Endothelial cell of umbilical vein (primary cell): ENCODE results near the gene MRPS18B. TPM values are rescaled to one million over a fixed set of nuclear protein-coding genes. Genes with fewer than 3 reads are reported as not detected.

Experiments
- BruUV-seq: library from RNA; stranded (reverse); fragments of 400-500 nt; replicated peaks from 2 replicates; lab custom pipeline; 2021; lab: Mats Ljungman, UMichigan
- CTCF ChIA-PET: fragments of 300-600, 350-600 bp; sonication (Branson Sonifier 250); formaldehyde crosslinking; loops from one replicate; lab custom pipeline; 2021; ENCODE audit warnings: antibody characterized with exemption, inconsistent platforms; lab: Charles Lee
- POLR2A ChIA-PET: fragments of 300-600, 350-600 bp; sonication (Branson Sonifier 250); formaldehyde crosslinking; loops from one replicate; lab custom pipeline; 2021; ENCODE audit warnings: antibody characterized with exemption, inconsistent platforms; lab: Charles Lee
- DNase-seq: peaks from one replicate; pipeline ENCODE4 v3.0.0-alpha.2; 2011; ENCODE audit warnings: low read depth, low spot score
- FAIRE-seq: peaks from 2 replicates; lab custom pipeline; 2011; peaks lifted over from hg19 to GRCh38; lab: Jason Lieb, UNC
- H2AFZ ChIP-seq: 2 replicates; pipeline ENCODE4 v1.6.0; 2012; ENCODE audit warnings: low read depth, low read length, control low read depth, inconsistent platforms
- H3K27ac ChIP-seq: 2 replicates; pipeline ENCODE4 v1.5.1; 2011; ENCODE audit warnings: low read depth, mild to moderate bottlenecking, control low read depth, low read length, moderate library complexity; ENCODE audit not compliant: insufficient read depth
- H3K27me3 ChIP-seq, 2 experiments: 2 replicates each; pipeline versions ENCODE4 v1.6.0 to v1.6.1; 2011; ENCODE audit warnings: low read length in 2 of 2, mixed read lengths in 1 of 2; ENCODE audit not compliant: control insufficient read depth in 2 of 2, insufficient read depth in 2 of 2
- H3K36me3 ChIP-seq, 2 experiments: 2 replicates in 1 of 2; 3 replicates in 1 of 2; pipeline ENCODE4 v1.5.1; 2011; ENCODE audit warnings: low read length in 2 of 2, mild to moderate bottlenecking in 1 of 2, moderate library complexity in 1 of 2; ENCODE audit not compliant: control insufficient read depth in 2 of 2, insufficient read depth in 2 of 2; ENCODE audit errors: extremely low read depth in 1 of 2
- H3K4me1 ChIP-seq: 3 replicates; pipeline ENCODE4 v1.5.1; 2011; ENCODE audit warnings: mild to moderate bottlenecking, low read length; ENCODE audit not compliant: control insufficient read depth, insufficient read depth; ENCODE audit errors: extremely low read depth
- H3K4me2 ChIP-seq: 2 replicates; pipeline ENCODE4 v1.6.1; 2011; ENCODE audit warnings: low read length, control low read depth, mixed read lengths; ENCODE audit not compliant: insufficient read depth
- H3K4me3 ChIP-seq, 3 experiments: fragments of 200-600 bp in 1 of 3; sonication (generic), shearing (Covaris generic) in 1 of 3; replicated peaks in 1 of 3; 2 replicates each; pipeline ENCODE4 v1.5.1; 2011 to 2016; ENCODE audit warnings: control low read depth in 3 of 3, low read length in 3 of 3, mild to moderate bottlenecking in 2 of 3, inconsistent platforms in 1 of 3, low read depth in 1 of 3, moderate library complexity in 1 of 3; ENCODE audit not compliant: insufficient read depth in 1 of 3
- H3K79me2 ChIP-seq: 2 replicates; pipeline ENCODE4 v1.6.0; 2012; ENCODE audit warnings: low read length, inconsistent platforms; ENCODE audit not compliant: control insufficient read depth, insufficient read depth
- H3K9ac ChIP-seq: replicated peaks from 2 replicates; pipeline ENCODE3; 2011; ENCODE audit warnings: low read length, control low read depth; ENCODE audit not compliant: insufficient read depth; ENCODE audit errors: extremely low read depth
- H3K9me1 ChIP-seq: replicated peaks from 3 replicates; pipeline ENCODE4 v1.6.0; 2011; ENCODE audit warnings: mild to moderate bottlenecking, low read length; ENCODE audit not compliant: control insufficient read depth, insufficient read depth; ENCODE audit errors: extremely low read depth
- H3K9me3 ChIP-seq: replicated peaks from 2 replicates; pipeline ENCODE4 v1.5.1; 2012; ENCODE audit warnings: low read length, inconsistent platforms; ENCODE audit not compliant: control insufficient read depth, insufficient read depth
- H4K20me1 ChIP-seq: replicated peaks from 2 replicates; pipeline ENCODE3; 2011; ENCODE audit warnings: mild to moderate bottlenecking, low read length; ENCODE audit not compliant: control insufficient read depth, insufficient read depth; ENCODE audit errors: extremely low read depth
- EZH2 ChIP-seq: IDR thresholded peaks from 2 replicates; pipeline ENCODE4 v1.6.1; 2012; ENCODE audit warnings: borderline replicate concordance, low read depth, mild to moderate bottlenecking, moderate library complexity, low read length, inconsistent platforms; ENCODE audit not compliant: severe bottlenecking
- FOS ChIP-seq: IDR thresholded peaks from 2 replicates; pipeline ENCODE4 v1.6.1; 2011; ENCODE audit warnings: mild to moderate bottlenecking, low read length, moderate library complexity, borderline replicate concordance; ENCODE audit not compliant: insufficient read depth
- GATA2 ChIP-seq: IDR thresholded peaks from 2 replicates; pipeline ENCODE4 v1.7.0; 2011; ENCODE audit warnings: low read depth, mild to moderate bottlenecking, moderate library complexity, mixed read lengths, low read length; ENCODE audit not compliant: insufficient read length, insufficient read depth
- JUN ChIP-seq: IDR thresholded peaks from 2 replicates; pipeline ENCODE4 v1.6.1; 2011; ENCODE audit warnings: borderline replicate concordance, low read depth; ENCODE audit not compliant: insufficient read length, insufficient read depth
- MYC ChIP-seq: IDR thresholded peaks from one replicate; pipeline ENCODE4 v1.6.1; 2011; ENCODE audit warnings: mild to moderate bottlenecking, low read depth, low read length
- POLR2A ChIP-seq: IDR thresholded peaks from 2 replicates; pipeline ENCODE4 v1.6.1; 2012; ENCODE audit warnings: low read depth, mild to moderate bottlenecking, control low read depth, low read length
- POLR2AphosphoS5 ChIP-seq: IDR thresholded peaks from 2 replicates; pipeline ENCODE4 v1.6.1; 2012; ENCODE audit warnings: low read depth, mild to moderate bottlenecking, control low read depth, low read length, moderate library complexity; ENCODE audit not compliant: insufficient read depth
- dilution Hi-C: fragments of 300-500 bp; cut with MboI; formaldehyde crosslinking; loops from one replicate; pipeline ENCODE4 v1.15.0; 2019; ENCODE audit warnings: low sequenced_read_pairs; ENCODE audit not compliant: extremely low pct_ligation_motif_present
- intact Hi-C: fragments of 100-400 bp; cut with micrococcal nuclease; formaldehyde crosslinking; loops from one replicate; pipeline ENCODE4 v1.10.0; 2022
- polyA plus RNA-seq, 4 experiments: library from polyadenylated mRNA; depleted of rRNA in 3 of 4; stranded (reverse) in 3 of 4; unstranded in 1 of 4; fragments of >200 nt; gene quantifications; 2 replicates each; pipeline versions ENCODE4 v1.2.1 to v1.2.3, GENCODE V29; 2011 to 2012; ENCODE audit warnings: missing spikeins in 1 of 4
- total RNA-seq: library from RNA; stranded (reverse); gene quantifications from 2 replicates; pipeline ENCODE4 v1.2.3, GENCODE V29; 2021
- TF ChIP-seq, protein P1 (sequence below), 2 donors: IDR thresholded peaks; 1 replicate in 1 of 2; 2 replicates in 1 of 2; pipeline ENCODE4 v1.5.1; 2011; ENCODE audit warnings: low read length in 2 of 2, mild to moderate bottlenecking in 2 of 2, moderate library complexity in 2 of 2, control low read depth in 1 of 2, inconsistent platforms in 1 of 2, low read depth in 1 of 2; ENCODE audit not compliant: insufficient read depth in 1 of 2; ENCODE audit errors: extremely low read depth in 1 of 2
- TF ChIP-seq, protein P2 (sequence below): IDR thresholded peaks from 2 replicates; pipeline ENCODE4 v1.6.1; 2011; ENCODE audit not compliant: insufficient read depth, insufficient read length

The MRPS18B gene
- total and polyA plus RNA-seq, 2 donors (not counting 3 experiments of a cell fraction or from before 2014, with no cell fraction given) = 32.6 to 49.1 TPM

DNA sequence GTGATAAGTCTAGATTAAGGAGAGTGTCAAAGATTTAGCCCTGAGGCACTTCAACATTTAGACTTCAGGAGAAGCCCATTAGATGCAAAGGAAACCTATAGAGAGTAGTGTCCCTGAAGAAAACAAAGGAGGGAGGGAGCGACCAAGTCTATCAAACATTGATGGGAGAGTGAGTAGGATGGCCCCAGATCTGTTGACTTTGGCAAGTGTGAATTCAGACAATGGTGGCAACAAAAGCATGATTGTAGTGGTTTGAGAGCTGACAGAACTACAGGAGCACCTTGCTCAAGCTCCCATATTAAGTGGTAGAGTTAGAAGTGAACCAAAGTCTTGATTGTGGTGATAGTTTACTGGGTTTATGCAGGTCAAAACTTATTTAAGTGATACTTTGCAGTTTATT is 47.4 kb upstream of the MRPS18B start:
- H3K27me3 ChIP-seq = no peaks in the 10 kb centered on the region
- no peak for TF ChIP-seq MYC
- TF ChIP-seq, protein P1, sequence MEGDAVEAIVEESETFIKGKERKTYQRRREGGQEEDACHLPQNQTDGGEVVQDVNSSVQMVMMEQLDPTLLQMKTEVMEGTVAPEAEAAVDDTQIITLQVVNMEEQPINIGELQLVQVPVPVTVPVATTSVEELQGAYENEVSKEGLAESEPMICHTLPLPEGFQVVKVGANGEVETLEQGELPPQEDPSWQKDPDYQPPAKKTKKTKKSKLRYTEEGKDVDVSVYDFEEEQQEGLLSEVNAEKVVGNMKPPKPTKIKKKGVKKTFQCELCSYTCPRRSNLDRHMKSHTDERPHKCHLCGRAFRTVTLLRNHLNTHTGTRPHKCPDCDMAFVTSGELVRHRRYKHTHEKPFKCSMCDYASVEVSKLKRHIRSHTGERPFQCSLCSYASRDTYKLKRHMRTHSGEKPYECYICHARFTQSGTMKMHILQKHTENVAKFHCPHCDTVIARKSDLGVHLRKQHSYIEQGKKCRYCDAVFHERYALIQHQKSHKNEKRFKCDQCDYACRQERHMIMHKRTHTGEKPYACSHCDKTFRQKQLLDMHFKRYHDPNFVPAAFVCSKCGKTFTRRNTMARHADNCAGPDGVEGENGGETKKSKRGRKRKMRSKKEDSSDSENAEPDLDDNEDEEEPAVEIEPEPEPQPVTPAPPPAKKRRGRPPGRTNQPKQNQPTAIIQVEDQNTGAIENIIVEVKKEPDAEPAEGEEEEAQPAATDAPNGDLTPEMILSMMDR (IDR thresholded peaks at IDR 0.05; ENCODE audit: extremely low read depth in 1 of 2, insufficient read depth in 1 of 2, low read depth in 1 of 2, low read length in 2 of 2) = no peak
- no peak for TF ChIP-seq POLR2AphosphoS5
- TF ChIP-seq POLR2A = no peak
- no peak for TF ChIP-seq GATA2
- no peak for TF ChIP-seq EZH2
- no peak for TF ChIP-seq FOS
- TF ChIP-seq JUN = no peak
- TF ChIP-seq, protein P2, sequence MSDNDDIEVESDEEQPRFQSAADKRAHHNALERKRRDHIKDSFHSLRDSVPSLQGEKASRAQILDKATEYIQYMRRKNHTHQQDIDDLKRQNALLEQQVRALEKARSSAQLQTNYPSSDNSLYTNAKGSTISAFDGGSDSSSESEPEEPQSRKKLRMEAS = no peak
- ChIA-PET CTCF (interaction anchor here (1.5 to 2.7 kb wide), 7 partner anchors 13 to 161 kb away, joined by 3 to 17 read pairs (median 8); partner anchors contain the start of genes DHX16 and PRR3), POLR2A (interaction anchor here (1.9 kb wide), 1 partner anchor 13 kb away, joined by 9 read pairs; the partner anchor contains the start of genes GNL1 and PRR3)
- no peaks in the 10 kb centered on the region for H3K9me3 ChIP-seq
- BruUV-seq = no TSS peak
- no peak overlapping the region for H3K27ac ChIP-seq
- H3K4me3 ChIP-seq = peak overlapping the region in 1 of 3 experiments; percentile 76
- peaks cover 18% of the 10 kb centered on the region for H3K4me1 ChIP-seq
- H2AFZ ChIP-seq = peak overlapping the region; percentile 93
- peak overlapping the region; percentile 90 for H3K9ac ChIP-seq
- peaks cover 35% of the 10 kb centered on the region for H3K79me2 ChIP-seq
- dilution Hi-C loops = no loop called here
- FAIRE-seq (no peak), DNase-seq (no peak)
- intact Hi-C loops = no loop called here
- no peaks in the 10 kb centered on the region for H3K9me1 ChIP-seq
- H3K4me2 ChIP-seq = peak overlapping the region; percentile 82
- H3K36me3 ChIP-seq = no peaks in the 10 kb centered on the region
- H4K20me1 ChIP-seq = no peaks in the 10 kb centered on the region
